ENCODE data around the gene TSEN34.
"Not testable (repeated sequence)": the region's sequence is repeated elsewhere in the genome, so short reads cannot be mapped to it uniquely, and the experiment has no call there.

Gene TSEN34

GRCh38 chr19:54189145-54189734 lies 1.9 kb upstream of the TSEN34 start, which contains the start of gene MBOAT7:
Gene MBOAT7, minus strand, starts transcription at chr19:54189580. Its CDS starts 1,072 bp downstream, at chr19:54188508.
- no peak for DNase-seq

GRCh38 chr19:54189735-54190502 lies 1.2 kb upstream of the TSEN34 start:
- DNase-seq = peak; percentile 100

GRCh38 chr19:54190503-54191010 lies 551 bp upstream of the TSEN34 start:
- DNase-seq = peak; percentile 99

DNA sequence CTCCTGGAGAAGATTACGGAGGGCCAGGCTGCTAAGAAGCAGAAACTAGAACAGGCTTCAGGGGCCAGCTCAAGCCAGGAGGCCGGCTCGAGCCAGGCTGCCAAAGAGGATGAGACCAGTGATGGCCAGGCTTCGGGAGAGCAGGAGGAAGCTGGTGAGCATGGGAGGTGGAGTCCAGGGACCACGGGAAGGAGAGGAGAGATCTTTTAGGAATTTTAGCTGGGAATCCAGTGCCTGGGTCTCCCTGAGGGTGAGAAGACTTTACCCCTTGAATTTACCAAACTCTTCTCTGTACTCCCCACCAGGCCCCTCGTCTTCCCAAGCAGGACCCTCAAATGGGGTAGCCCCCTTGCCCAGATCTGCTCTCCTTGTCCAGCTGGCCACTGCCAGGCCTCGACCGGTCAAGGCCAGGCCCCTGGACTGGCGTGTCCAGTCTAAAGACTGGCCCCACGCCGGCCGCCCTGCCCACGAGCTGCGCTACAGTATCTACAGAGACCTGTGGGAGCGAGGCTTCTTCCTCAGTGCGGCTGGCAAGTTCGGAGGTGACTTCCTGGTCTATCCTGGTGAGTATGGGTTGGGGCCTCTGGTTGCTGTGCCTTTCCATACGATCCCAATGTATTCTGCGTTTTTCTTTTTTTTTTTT lies 824 bp downstream of the TSEN34 start:
- no peak for DNase-seq

DNA sequence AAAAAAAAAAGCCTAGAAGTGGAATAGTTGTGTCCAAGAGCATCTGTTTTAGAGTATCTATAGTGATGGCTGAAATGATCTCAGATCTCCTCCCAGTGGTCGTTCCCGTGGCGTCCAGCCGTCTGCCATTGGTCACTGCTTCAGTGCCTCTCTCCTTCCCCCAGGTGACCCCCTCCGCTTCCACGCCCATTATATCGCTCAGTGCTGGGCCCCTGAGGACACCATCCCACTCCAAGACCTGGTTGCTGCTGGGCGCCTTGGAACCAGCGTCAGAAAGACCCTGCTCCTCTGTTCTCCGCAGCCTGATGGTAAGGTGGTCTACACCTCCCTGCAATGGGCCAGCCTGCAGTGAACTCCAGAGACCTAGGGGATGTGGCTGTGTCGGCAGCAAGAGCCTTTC lies 1.9 kb downstream of the TSEN34 start:
- no peak for DNase-seq

DNA sequence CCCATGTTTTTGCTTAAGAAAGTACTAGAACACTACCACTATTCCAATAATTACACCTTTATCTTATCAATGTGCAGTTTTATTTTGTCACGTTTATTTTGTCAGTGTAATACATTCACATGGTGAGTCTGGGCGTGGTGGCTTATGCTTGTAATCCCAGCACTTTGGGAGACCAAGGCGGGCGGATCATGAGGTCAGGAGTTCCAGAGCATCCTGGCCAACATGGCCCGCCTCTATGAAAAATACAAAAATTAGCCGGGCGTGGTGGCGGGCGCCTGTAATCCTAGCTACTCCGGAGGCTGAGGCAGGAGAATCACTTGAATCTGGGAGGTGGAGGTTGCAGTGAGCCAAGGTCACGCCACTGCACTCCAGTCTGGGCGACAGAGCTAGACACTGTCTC lies 3.4 kb downstream of the TSEN34 start:
- not testable (repeated sequence) for DNase-seq

- DNase-seq = no peak
Measured at GRCh38 chr19:54196536-54196935, 5.4 kb downstream of the TSEN34 start.

DNA sequence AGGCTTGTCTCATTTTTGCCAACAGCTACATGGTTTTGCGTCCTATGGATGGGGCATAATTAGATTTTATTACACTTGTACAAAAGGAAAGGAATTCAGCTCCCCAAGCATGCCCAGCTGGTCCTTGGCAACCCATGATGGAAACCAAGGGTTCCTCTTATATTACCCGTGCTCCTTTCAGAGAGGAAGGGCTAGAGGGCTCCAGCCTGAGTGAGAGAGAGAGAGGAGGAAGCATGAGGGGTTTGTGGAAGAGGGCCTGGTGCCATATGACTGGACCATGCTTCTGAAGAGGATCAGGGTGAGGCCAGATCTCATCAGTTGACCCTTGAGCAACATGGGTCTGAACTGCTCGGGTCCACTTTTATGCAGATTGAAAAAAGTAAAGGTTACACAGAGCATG lies 6.0 kb downstream of the TSEN34 start:
- DNase-seq = no peak

- no peak for DNase-seq
Measured at GRCh38 chr19:54199401-54199800, 8.3 kb downstream of the TSEN34 start.

- DNase-seq = no peak
Measured at GRCh38 chr19:54201172-54201701, 10.1 kb downstream of the TSEN34 start.

GRCh38 chr19:54201980-54202379 lies 10.9 kb downstream of the TSEN34 start:
- no peak for DNase-seq

DNA sequence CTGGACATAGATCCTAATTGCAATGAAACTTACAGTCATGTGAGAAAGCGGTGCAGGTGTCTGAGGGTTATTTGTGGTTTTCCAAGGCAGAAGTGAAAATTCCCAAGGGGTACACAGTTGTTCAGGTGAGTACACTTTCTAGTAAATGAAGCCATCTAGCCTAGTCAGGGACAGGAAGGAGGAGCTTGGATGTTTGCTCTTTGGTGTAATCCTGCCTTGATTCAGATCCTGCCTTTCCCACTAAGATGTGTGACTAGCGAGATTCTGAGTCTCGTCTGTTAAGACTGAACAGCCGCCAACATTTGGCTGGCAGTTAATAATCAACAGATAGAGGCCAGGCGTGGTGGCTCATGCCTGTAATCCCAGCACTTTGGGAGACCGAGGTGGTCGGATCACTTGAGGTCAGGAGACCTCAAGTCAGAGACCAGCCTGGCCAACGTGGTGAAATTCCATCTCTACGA lies 12.1 kb downstream of the TSEN34 start:
- no peak for DNase-seq

- no peak for DNase-seq
Measured at GRCh38 chr19:54204767-54205468, 13.8 kb downstream of the TSEN34 start.

GRCh38 chr19:54206030-54206830 lies 15.1 kb downstream of the TSEN34 start:
- DNase-seq = no peak

GRCh38 chr19:54206831-54207177 lies 15.7 kb downstream of the TSEN34 start:
- DNase-seq = no peak

GRCh38 chr19:54207193-54207592 lies 16.1 kb downstream of the TSEN34 start:
- DNase-seq = not testable (repeated sequence)

- no peak for DNase-seq
Measured at GRCh38 chr19:54207676-54207982, 16.5 kb downstream of the TSEN34 start.

GRCh38 chr19:54207983-54208783 lies 17.1 kb downstream of the TSEN34 start:
- DNase-seq = peak; percentile 57

- DNase-seq = no peak
Measured at GRCh38 chr19:54208784-54209057, 17.6 kb downstream of the TSEN34 start.

DNA sequence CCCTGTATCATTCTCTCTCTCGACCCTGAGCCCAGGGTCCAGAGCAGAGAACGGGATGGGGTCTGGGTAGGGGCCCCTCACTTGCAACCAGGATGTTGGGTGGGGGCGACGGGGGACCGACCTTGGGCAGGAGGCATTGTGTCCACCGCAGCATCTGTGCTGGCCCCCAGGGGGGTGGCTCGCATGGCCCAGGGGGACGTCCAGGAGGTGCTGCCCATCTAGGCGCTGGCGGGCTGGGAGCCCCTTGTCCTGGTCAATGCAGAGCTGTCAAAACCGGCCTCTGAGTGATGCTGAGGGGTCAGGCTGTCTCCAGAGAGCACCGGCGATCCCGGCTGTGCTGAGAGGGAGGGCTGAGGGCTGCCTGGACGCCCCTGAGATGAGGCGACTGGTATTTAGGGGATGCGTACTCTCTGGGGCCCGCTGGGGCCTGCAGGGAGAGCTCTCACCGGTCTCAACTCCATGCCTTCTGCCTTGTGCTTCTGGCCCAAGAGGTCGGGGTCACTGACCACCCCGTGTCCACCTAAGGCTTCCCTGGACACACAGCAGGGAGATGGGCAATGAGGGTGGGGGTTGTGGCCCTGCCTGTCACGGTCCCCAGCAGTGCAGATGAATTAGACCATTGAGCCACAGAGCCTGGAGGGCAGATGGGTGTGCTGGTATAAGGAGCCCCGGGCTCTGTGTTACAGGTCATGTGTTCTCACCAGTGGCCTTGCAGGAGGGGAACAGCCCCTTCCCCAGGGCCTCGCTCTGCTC lies 18.1 kb downstream of the TSEN34 start:
- no peak for DNase-seq
